ENCODE data around the gene SGSM1.

The SGSM1 gene

GRCh38 chr22:24823787-24824186, 17.8 kb downstream of the SGSM1 start:
- Histone ChIP-seq H3K4me3 (ENCODE audit: low read depth in 1 of 2, low read length in 2 of 2) (no peak overlapping the region), H3K9me3 (ENCODE audit: control insufficient read depth in 1 of 2, low read length in 2 of 2) (no peaks in the 10 kb centered on the region), H3K27ac (ENCODE audit: low read depth, low read length) (no peak overlapping the region), H3K36me3 (ENCODE audit: control insufficient read depth in 1 of 2, insufficient read depth in 2 of 2, low read length in 2 of 2) (no peaks in the 10 kb centered on the region), H3K9ac (ENCODE audit: low read depth in 1 of 2, low read length in 2 of 2) (no peak overlapping the region), H3K4me1 (ENCODE audit: control insufficient read depth in 1 of 2, insufficient read depth in 2 of 2, low read length in 2 of 2) (peaks cover 4 to 14% of the 10 kb centered on the region in 2 donors), H3K27me3 (ENCODE audit: control insufficient read depth in 1 of 2, insufficient read depth in 2 of 2, low read length in 2 of 2) (no peaks in the 10 kb centered on the region)

GRCh38 chr22:24824250-24824649, 18.2 kb downstream of the SGSM1 start:
- Histone ChIP-seq H3K27ac (ENCODE audit: low read depth, low read length) (no peak overlapping the region), H3K27me3 (ENCODE audit: control insufficient read depth in 1 of 2, insufficient read depth in 2 of 2, low read length in 2 of 2) (no peaks in the 10 kb centered on the region), H3K36me3 (ENCODE audit: control insufficient read depth in 1 of 2, insufficient read depth in 2 of 2, low read length in 2 of 2) (no peaks in the 10 kb centered on the region), H3K9ac (ENCODE audit: low read depth in 1 of 2, low read length in 2 of 2) (no peak overlapping the region), H3K4me1 (ENCODE audit: control insufficient read depth in 1 of 2, insufficient read depth in 2 of 2, low read length in 2 of 2) (peaks cover 4 to 14% of the 10 kb centered on the region in 2 donors), H3K4me3 (ENCODE audit: low read depth in 1 of 2, low read length in 2 of 2) (no peak overlapping the region), H3K9me3 (ENCODE audit: control insufficient read depth in 1 of 2, low read length in 2 of 2) (no peaks in the 10 kb centered on the region)

DNA sequence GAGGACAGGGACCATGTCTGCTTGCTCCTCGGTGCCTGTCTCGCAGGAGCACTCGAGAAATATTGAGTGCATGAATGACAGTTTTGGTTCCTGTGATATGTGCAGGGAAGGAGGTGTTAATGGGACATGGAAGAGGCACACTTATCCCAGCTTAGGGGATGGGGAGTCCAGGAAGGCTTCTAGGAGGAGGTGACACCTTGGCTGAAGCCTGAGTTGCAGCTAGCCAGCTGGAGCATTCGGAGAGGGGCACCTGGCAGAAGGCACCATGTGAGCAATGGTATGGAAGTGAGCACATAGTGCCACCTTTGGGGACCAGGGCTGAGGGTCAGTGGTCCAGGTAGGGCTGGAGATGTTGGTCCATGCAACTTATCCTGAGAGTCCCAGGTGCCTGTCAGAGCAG, 18.9 kb downstream of the SGSM1 start:
- Histone ChIP-seq H3K4me1 (ENCODE audit: control insufficient read depth in 1 of 2, insufficient read depth in 2 of 2, low read length in 2 of 2) (peaks cover 4 to 12% of the 10 kb centered on the region in 2 donors), H3K27me3 (ENCODE audit: control insufficient read depth in 1 of 2, insufficient read depth in 2 of 2, low read length in 2 of 2) (peaks cover 0 to 2% of the 10 kb centered on the region in 2 donors), H3K27ac (ENCODE audit: low read depth, low read length) (no peak overlapping the region), H3K4me3 (ENCODE audit: low read depth in 1 of 2, low read length in 2 of 2) (no peak overlapping the region), H3K36me3 (ENCODE audit: control insufficient read depth in 1 of 2, insufficient read depth in 2 of 2, low read length in 2 of 2) (no peaks in the 10 kb centered on the region), H3K9me3 (ENCODE audit: control insufficient read depth in 1 of 2, low read length in 2 of 2) (no peaks in the 10 kb centered on the region), H3K9ac (ENCODE audit: low read depth in 1 of 2, low read length in 2 of 2) (no peak overlapping the region)

GRCh38 chr22:24826710-24827285, 20.8 kb downstream of the SGSM1 start:
- Histone ChIP-seq H3K36me3 (ENCODE audit: control insufficient read depth in 1 of 2, insufficient read depth in 2 of 2, low read length in 2 of 2) (no peaks in the 10 kb centered on the region), H3K4me1 (ENCODE audit: control insufficient read depth in 1 of 2, insufficient read depth in 2 of 2, low read length in 2 of 2) (peaks cover 3 to 4% of the 10 kb centered on the region in 2 donors), H3K27ac (ENCODE audit: low read depth, low read length) (no peak overlapping the region), H3K27me3 (ENCODE audit: control insufficient read depth in 1 of 2, insufficient read depth in 2 of 2, low read length in 2 of 2) (peaks cover 0 to 4% of the 10 kb centered on the region in 2 donors), H3K9ac (ENCODE audit: low read depth in 1 of 2, low read length in 2 of 2) (no peak overlapping the region), H3K9me3 (ENCODE audit: control insufficient read depth in 1 of 2, low read length in 2 of 2) (no peaks in the 10 kb centered on the region), H3K4me3 (ENCODE audit: low read depth in 1 of 2, low read length in 2 of 2) (no peak overlapping the region)

GRCh38 chr22:24827296-24827695, 21.3 kb downstream of the SGSM1 start:
- Histone ChIP-seq H3K9ac (ENCODE audit: low read depth in 1 of 2, low read length in 2 of 2) (no peak overlapping the region), H3K36me3 (ENCODE audit: control insufficient read depth in 1 of 2, insufficient read depth in 2 of 2, low read length in 2 of 2) (no peaks in the 10 kb centered on the region), H3K27me3 (ENCODE audit: control insufficient read depth in 1 of 2, insufficient read depth in 2 of 2, low read length in 2 of 2) (peaks cover 0 to 4% of the 10 kb centered on the region in 2 donors), H3K4me3 (ENCODE audit: low read depth in 1 of 2, low read length in 2 of 2) (no peak overlapping the region), H3K4me1 (ENCODE audit: control insufficient read depth in 1 of 2, insufficient read depth in 2 of 2, low read length in 2 of 2) (peaks cover 3 to 4% of the 10 kb centered on the region in 2 donors), H3K27ac (ENCODE audit: low read depth, low read length) (no peak overlapping the region), H3K9me3 (ENCODE audit: control insufficient read depth in 1 of 2, low read length in 2 of 2) (no peaks in the 10 kb centered on the region)

- Histone ChIP-seq H3K9ac (ENCODE audit: low read depth in 1 of 2, low read length in 2 of 2) (no peak overlapping the region), H3K36me3 (ENCODE audit: control insufficient read depth in 1 of 2, insufficient read depth in 2 of 2, low read length in 2 of 2) (no peaks in the 10 kb centered on the region), H3K9me3 (ENCODE audit: control insufficient read depth in 1 of 2, low read length in 2 of 2) (no peaks in the 10 kb centered on the region)
Measured at GRCh38 chr22:24830205-24830979, 24.4 kb downstream of the SGSM1 start.

DNA sequence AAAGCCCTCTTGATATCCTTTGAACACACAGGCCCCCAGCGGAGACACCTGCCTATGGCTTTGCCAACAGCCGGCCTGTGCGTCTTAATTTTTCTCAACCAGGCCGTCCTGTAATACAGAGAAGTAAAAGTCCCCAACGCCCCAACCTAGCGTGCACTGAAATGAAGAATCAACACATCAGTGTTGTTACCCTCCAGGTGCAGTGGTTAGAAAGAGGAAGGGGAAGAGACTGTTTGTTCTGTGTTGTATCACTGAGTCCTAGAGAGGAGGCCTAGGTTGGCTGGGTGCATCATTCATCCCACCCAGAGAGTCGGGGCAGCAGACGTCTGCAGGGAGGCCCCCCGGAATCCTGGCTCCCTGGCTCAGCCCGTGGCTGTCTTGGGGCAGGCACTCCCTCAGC, 25.7 kb downstream of the SGSM1 start:
- peaks cover 3 to 4% of the 10 kb centered on the region in 2 donors for H3K4me1 ChIP-seq (ENCODE audit: control insufficient read depth in 1 of 2, insufficient read depth in 2 of 2, low read length in 2 of 2)
- H3K36me3 ChIP-seq (ENCODE audit: control insufficient read depth in 1 of 2, insufficient read depth in 2 of 2, low read length in 2 of 2): no peaks in the 10 kb centered on the region
- H3K9ac ChIP-seq (ENCODE audit: low read depth in 1 of 2, low read length in 2 of 2): no peak overlapping the region
- no peak overlapping the region for H3K4me3 ChIP-seq (ENCODE audit: low read depth in 1 of 2, low read length in 2 of 2)
- peaks cover 0 to 4% of the 10 kb centered on the region in 2 donors for H3K27me3 ChIP-seq (ENCODE audit: control insufficient read depth in 1 of 2, insufficient read depth in 2 of 2, low read length in 2 of 2)
- no peaks in the 10 kb centered on the region for H3K9me3 ChIP-seq (ENCODE audit: control insufficient read depth in 1 of 2, low read length in 2 of 2)
- no peak overlapping the region for H3K27ac ChIP-seq (ENCODE audit: low read depth, low read length)

More at GRCh38 chr22:24830205-24830979, 24.4 kb downstream of the SGSM1 start:
- Histone ChIP-seq H3K4me3 (ENCODE audit: low read depth in 1 of 2, low read length in 2 of 2) (no peak overlapping the region), H3K4me1 (ENCODE audit: control insufficient read depth in 1 of 2, insufficient read depth in 2 of 2, low read length in 2 of 2) (peaks cover 3 to 4% of the 10 kb centered on the region in 2 donors), H3K27ac (ENCODE audit: low read depth, low read length) (no peak overlapping the region), H3K27me3 (ENCODE audit: control insufficient read depth in 1 of 2, insufficient read depth in 2 of 2, low read length in 2 of 2) (peaks cover 0 to 4% of the 10 kb centered on the region in 2 donors)

- no peaks in the 10 kb centered on the region for H3K4me1 ChIP-seq (ENCODE audit: control insufficient read depth in 1 of 2, insufficient read depth in 2 of 2, low read length in 2 of 2)
- H3K27ac ChIP-seq (ENCODE audit: low read depth, low read length): no peak overlapping the region
- no peaks in the 10 kb centered on the region for H3K36me3 ChIP-seq (ENCODE audit: control insufficient read depth in 1 of 2, insufficient read depth in 2 of 2, low read length in 2 of 2)
- no peak overlapping the region for H3K9ac ChIP-seq (ENCODE audit: low read depth in 1 of 2, low read length in 2 of 2)
- no peaks in the 10 kb centered on the region for H3K9me3 ChIP-seq (ENCODE audit: control insufficient read depth in 1 of 2, low read length in 2 of 2)
- no peak overlapping the region for H3K4me3 ChIP-seq (ENCODE audit: low read depth in 1 of 2, low read length in 2 of 2)
- H3K27me3 ChIP-seq (ENCODE audit: control insufficient read depth in 1 of 2, insufficient read depth in 2 of 2, low read length in 2 of 2): peaks cover 0 to 4% of the 10 kb centered on the region in 2 donors
Measured at GRCh38 chr22:24833881-24834495, 28.0 kb downstream of the SGSM1 start.

DNA sequence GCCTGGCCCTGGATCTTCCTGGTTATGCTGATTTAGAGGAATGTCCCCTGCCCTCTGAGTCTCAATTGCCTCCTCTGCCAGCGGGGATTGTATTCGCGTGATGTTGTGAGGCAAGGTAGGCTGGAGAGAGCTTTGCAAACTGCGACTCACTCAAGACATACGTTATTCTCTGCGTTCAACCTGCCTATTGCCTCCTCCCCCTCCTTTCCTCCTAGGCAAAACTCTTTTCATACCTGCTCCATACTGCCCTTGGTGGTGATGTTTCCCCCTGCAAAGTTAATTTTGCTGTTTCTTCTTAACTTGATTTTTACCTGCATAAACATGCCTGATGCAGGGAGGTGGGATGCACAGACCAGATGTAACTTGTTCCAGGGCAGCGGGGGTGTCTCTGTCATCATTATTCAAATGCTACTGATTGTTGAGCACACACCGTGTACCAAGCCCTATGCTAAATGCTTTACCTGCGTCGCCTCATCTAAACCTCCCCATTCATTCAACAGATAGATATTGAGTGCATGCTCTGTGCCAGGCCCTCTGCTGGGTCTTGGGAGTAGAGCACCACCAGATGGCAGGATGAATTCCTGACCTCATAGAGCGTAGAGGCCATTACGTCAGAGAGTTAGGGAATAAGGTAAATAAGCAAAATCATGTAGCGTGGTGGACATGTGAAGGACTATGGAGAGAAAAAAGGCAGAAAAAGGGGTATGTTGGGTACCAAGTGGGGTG, 29.0 kb downstream of the SGSM1 start:
- H3K27ac ChIP-seq (ENCODE audit: low read depth, low read length): no peak overlapping the region

DNA sequence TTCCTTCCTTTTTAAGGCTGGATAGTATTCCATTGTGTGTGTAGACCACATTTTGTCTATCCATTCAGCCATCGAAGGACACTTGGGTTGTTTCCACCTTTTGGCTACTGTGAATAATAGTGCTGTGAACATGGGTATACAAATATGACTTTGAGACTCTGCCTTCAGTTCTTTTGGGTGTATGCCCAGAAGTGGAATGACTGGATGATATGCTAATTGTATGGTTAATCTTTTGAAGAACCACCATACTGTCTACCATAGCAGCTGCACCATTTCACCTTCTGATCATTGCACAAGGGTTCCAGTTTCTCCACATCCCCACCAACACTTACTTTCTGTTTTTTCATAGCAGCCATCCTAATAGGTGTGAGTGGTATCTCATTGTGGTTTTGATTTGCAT, 30.3 kb downstream of the SGSM1 start:
- Histone ChIP-seq H3K4me3 (ENCODE audit: low read depth in 1 of 2, low read length in 2 of 2) (no peak overlapping the region), H3K9ac (ENCODE audit: low read depth in 1 of 2, low read length in 2 of 2) (no peak overlapping the region), H3K36me3 (ENCODE audit: control insufficient read depth in 1 of 2, insufficient read depth in 2 of 2, low read length in 2 of 2) (no peaks in the 10 kb centered on the region), H3K27me3 (ENCODE audit: control insufficient read depth in 1 of 2, insufficient read depth in 2 of 2, low read length in 2 of 2) (no peaks in the 10 kb centered on the region), H3K27ac (ENCODE audit: low read depth, low read length) (no peak overlapping the region), H3K9me3 (ENCODE audit: control insufficient read depth in 1 of 2, low read length in 2 of 2) (no peaks in the 10 kb centered on the region), H3K4me1 (ENCODE audit: control insufficient read depth in 1 of 2, insufficient read depth in 2 of 2, low read length in 2 of 2) (no peaks in the 10 kb centered on the region)

More for the DNA sequence above, 29.0 kb downstream of the SGSM1 start:
- Histone ChIP-seq H3K4me3 (ENCODE audit: low read depth in 1 of 2, low read length in 2 of 2) (no peak overlapping the region), H3K9ac (ENCODE audit: low read depth in 1 of 2, low read length in 2 of 2) (no peak overlapping the region), H3K27me3 (ENCODE audit: control insufficient read depth in 1 of 2, insufficient read depth in 2 of 2, low read length in 2 of 2) (peaks cover 0 to under 1% of the 10 kb centered on the region in 2 donors), H3K9me3 (ENCODE audit: control insufficient read depth in 1 of 2, low read length in 2 of 2) (no peaks in the 10 kb centered on the region), H3K4me1 (ENCODE audit: control insufficient read depth in 1 of 2, insufficient read depth in 2 of 2, low read length in 2 of 2) (no peaks in the 10 kb centered on the region), H3K36me3 (ENCODE audit: control insufficient read depth in 1 of 2, insufficient read depth in 2 of 2, low read length in 2 of 2) (no peaks in the 10 kb centered on the region)
